GM23338 (cell line): ENCODE data around the gene UIMC1. TPM values are rescaled to one million over a fixed set of nuclear protein-coding genes. Genes with fewer than 3 reads are reported as not detected.

ENCODE experiments used
- ATAC-seq: fragments of 200-7000 bp; cut with Tn5 transposase; 3 replicates; pipeline ENCODE4 v1.9.1; 2020
- DNase-seq: peaks from one replicate; pipeline ENCODE4 v3.0.0-alpha.2; 2015; ENCODE audit warnings: low spot score
- H2AFZ ChIP-seq: fragments of 200-600 bp; sonication (generic); 2 replicates; pipeline ENCODE4 v1.8.0; 2016; ENCODE audit warnings: antibody characterized with exemption, mild to moderate bottlenecking, moderate library complexity
- H3F3A ChIP-seq: fragments of 200-600 bp; sonication (generic); replicated peaks from 2 replicates; pipeline ENCODE4 v1.8.0; 2017; ENCODE audit warnings: antibody characterized with exemption, mixed run types, low read depth
- H3K27ac ChIP-seq: fragments of 200-600 bp; sonication (generic); 2 replicates; pipeline ENCODE4 v1.6.1; 2016; ENCODE audit warnings: low read depth
- H3K27me3 ChIP-seq: fragments of 200-600 bp; sonication (generic); 2 replicates; pipeline ENCODE4 v1.8.0; 2016; ENCODE audit warnings: mild to moderate bottlenecking, mixed run types, moderate library complexity; ENCODE audit not compliant: insufficient read depth
- H3K36me3 ChIP-seq: fragments of 200-600 bp; sonication (generic); 2 replicates; pipeline ENCODE4 v1.8.0; 2016; ENCODE audit warnings: mild to moderate bottlenecking; ENCODE audit not compliant: insufficient read depth
- H3K4me1 ChIP-seq: fragments of 200-600 bp; sonication (generic); 2 replicates; pipeline ENCODE4 v1.8.0; 2016; ENCODE audit warnings: mild to moderate bottlenecking, moderate library complexity; ENCODE audit not compliant: insufficient read depth
- H3K4me2 ChIP-seq: fragments of 200-600 bp; sonication (generic); 2 replicates; pipeline ENCODE4 v1.7.1; 2017; ENCODE audit warnings: mixed run types
- H3K4me3 ChIP-seq: fragments of 200-600 bp; sonication (generic); 2 replicates; pipeline ENCODE4 v1.6.1; 2016; ENCODE audit warnings: mixed run types
- H3K79me2 ChIP-seq: fragments of 200-600 bp; sonication (generic); replicated peaks from 2 replicates; pipeline ENCODE4 v1.8.0; 2017; ENCODE audit warnings: mild to moderate bottlenecking; ENCODE audit not compliant: insufficient read depth
- H3K9me2 ChIP-seq: fragments of 200-600 bp; sonication (generic); 2 replicates; pipeline ENCODE4 v1.8.0; 2017; ENCODE audit not compliant: insufficient read depth
- H4K20me1 ChIP-seq: fragments of 200-600 bp; sonication (generic); replicated peaks from 2 replicates; pipeline ENCODE4 v1.8.0; 2017; ENCODE audit warnings: mild to moderate bottlenecking; ENCODE audit not compliant: insufficient read depth
- H3K27ac Mint-ChIP-seq: 2 replicates; pipeline ENCODE4 v1.8.0; 2020; ENCODE audit warnings: inconsistent platforms, mild to moderate bottlenecking, moderate library complexity, mixed read lengths
- H3K27me3 Mint-ChIP-seq: 3 replicates; pipeline ENCODE4 v1.8.0; 2022; ENCODE audit warnings: low read depth, mild to moderate bottlenecking, moderate library complexity, mixed read lengths, inconsistent platforms; ENCODE audit not compliant: insufficient read depth, poor library complexity
- H3K36me3 Mint-ChIP-seq: 3 replicates; pipeline ENCODE4 v1.8.0; 2021; ENCODE audit warnings: low read depth, mild to moderate bottlenecking, inconsistent platforms, moderate library complexity, mixed read lengths
- H3K4me1 Mint-ChIP-seq: 3 replicates; pipeline ENCODE4 v1.8.0; 2020; ENCODE audit warnings: mild to moderate bottlenecking, inconsistent platforms, mixed read lengths
- H3K4me3 Mint-ChIP-seq: 3 replicates; pipeline ENCODE4 v1.8.0; 2021; ENCODE audit warnings: moderate library complexity, mild to moderate bottlenecking, inconsistent platforms, mixed read lengths
- H3K9me3 Mint-ChIP-seq: 3 replicates; pipeline ENCODE4 v1.8.0; 2020; ENCODE audit warnings: moderate library complexity, mild to moderate bottlenecking, inconsistent platforms, mixed read lengths
- CREB1 ChIP-seq: fragments of 250-450 bp; sonication (Bioruptor Pico); IDR thresholded peaks from 2 replicates; pipeline ENCODE4 v1.5.0; 2020; ENCODE audit warnings: low read depth, mild to moderate bottlenecking, moderate library complexity
- EZH2 ChIP-seq: fragments of 200-600 bp; sonication (generic); IDR thresholded peaks from one replicate; pipeline ENCODE4 v1.8.0; 2017; ENCODE audit warnings: antibody characterized with exemption, mild to moderate bottlenecking, low read depth; ENCODE audit not compliant: unreplicated experiment
- EZH2phosphoT487 ChIP-seq: fragments of 200-600 bp; sonication (generic); IDR thresholded peaks from one replicate; pipeline ENCODE4 v1.8.1; 2018; ENCODE audit warnings: antibody characterized with exemption; ENCODE audit not compliant: unreplicated experiment
- JUNB ChIP-seq: IDR thresholded peaks from one replicate; pipeline ENCODE4 v1.6.1; 2016; ENCODE audit warnings: antibody characterized with exemption; ENCODE audit not compliant: unreplicated experiment
- NANOG ChIP-seq: IDR thresholded peaks from 2 replicates; pipeline ENCODE4 v1.6.1; 2016; ENCODE audit warnings: antibody characterized with exemption, borderline replicate concordance
- POLR2AphosphoS5 ChIP-seq: IDR thresholded peaks from 2 replicates; pipeline ENCODE4 v1.6.1; 2016; ENCODE audit warnings: antibody characterized with exemption, low read depth
- REST ChIP-seq: IDR thresholded peaks from one replicate; pipeline ENCODE4 v1.6.1; 2018; ENCODE audit warnings: antibody characterized with exemption; ENCODE audit not compliant: unreplicated experiment
- STAT1 ChIP-seq: IDR thresholded peaks from one replicate; pipeline ENCODE4 v1.6.1; 2016; ENCODE audit warnings: antibody characterized with exemption; ENCODE audit not compliant: unreplicated experiment
- ZNF114 ChIP-seq: fragments of 250-450 bp; sonication (Bioruptor Pico); IDR thresholded peaks from 2 replicates; pipeline ENCODE4 v1.5.0; 2020; ENCODE audit warnings: mild to moderate bottlenecking, moderate library complexity
- ZNF331 ChIP-seq: fragments of 250-450 bp; sonication (Bioruptor Pico); IDR thresholded peaks from 2 replicates; pipeline ENCODE4 v1.5.0; 2020; ENCODE audit warnings: low read depth, mild to moderate bottlenecking, moderate library complexity
- ZNF462 ChIP-seq: fragments of 250-450 bp; sonication (Bioruptor Pico); IDR thresholded peaks from 2 replicates; pipeline ENCODE4 v1.5.0; 2020; ENCODE audit warnings: mild to moderate bottlenecking, moderate library complexity
- polyA plus RNA-seq: library from polyadenylated mRNA; unstranded; fragments of >200 nt; fragmentation: Nextera tagmentation; extraction: Ambion mirVana; gene quantifications from 2 replicates; pipeline ENCODE4 v1.2.1, GENCODE V29; 2016
- total RNA-seq: library from RNA; depleted of rRNA; stranded (reverse); fragments of >200 nt; shearing (Covaris generic); gene quantifications from 2 replicates; pipeline ENCODE4 v1.2.3, GENCODE V29; 2014

The UIMC1 gene
- total and polyA plus RNA-seq, 2 experiments from 2014 or later, result 36.4 to 40.1 TPM

DNA sequence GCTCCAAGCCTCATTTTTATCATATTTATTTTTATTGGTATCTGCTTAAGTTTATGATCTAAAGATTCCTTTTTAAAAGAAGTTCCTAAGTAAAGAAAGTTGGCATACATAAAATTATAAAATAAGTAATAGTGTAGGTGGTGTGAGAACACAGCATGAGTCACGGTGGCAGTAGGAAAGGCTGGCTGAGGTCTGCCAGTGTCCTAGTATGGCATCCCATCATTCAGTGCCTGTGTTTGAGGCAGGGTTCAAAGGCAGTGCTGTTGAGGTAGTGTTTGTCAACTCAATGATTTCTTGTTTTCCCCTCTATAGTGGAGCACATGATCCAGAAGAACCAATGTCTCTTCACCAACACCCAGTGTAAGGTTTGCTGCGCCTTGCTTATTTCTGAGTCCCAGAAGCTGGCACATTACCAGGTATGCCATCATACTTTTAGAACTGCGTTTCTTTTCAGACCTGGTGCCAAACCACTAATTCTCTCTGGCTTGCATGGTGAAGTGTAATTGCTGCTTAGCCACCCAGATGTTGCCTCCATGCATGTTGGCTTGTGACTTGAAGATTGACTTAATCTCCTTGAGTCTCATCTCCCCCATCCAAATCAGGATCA, 34.3 kb upstream of the UIMC1 start (continued):
- TF ChIP-seq ZNF462 (CRISPR knock-in tag), result no peak

DNA sequence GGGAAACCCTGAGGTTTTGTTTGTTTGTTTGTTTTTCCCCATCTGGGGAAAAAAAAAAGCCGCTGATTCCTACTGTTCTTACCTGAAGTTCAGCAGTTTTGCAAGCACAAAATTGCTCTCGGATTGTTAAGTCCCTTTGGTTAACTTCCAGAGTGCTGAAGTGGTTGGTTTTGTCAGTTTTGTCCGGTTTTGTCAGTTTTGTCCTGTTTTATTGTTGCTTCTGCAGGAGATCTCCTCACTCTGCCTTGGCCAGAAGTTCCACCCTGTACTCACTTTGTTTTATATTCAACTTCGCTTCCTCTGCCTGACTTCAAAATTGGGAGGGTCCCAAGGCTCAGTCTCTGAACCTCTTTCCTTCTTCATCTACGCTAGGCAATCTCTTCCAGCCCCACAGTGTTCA, 30.3 kb upstream of the UIMC1 start:
- Histone ChIP-seq H3K4me3 (no peak overlapping the region), H3K27me3 (no peaks in the 10 kb centered on the region), H3K36me3 (peaks cover 5% of the 10 kb centered on the region; the same call in 1 of the 2 replicates), H2AFZ (no peak overlapping the region), H3K27ac (peak overlapping the region; percentile 67), H4K20me1 (peaks cover 12% of the 10 kb centered on the region), H3K4me2 (no peak overlapping the region), H3K9me2 (no peaks in the 10 kb centered on the region), H3K79me2 (peaks cover 56% of the 10 kb centered on the region), H3F3A (no peaks in the 10 kb centered on the region), H3K4me1 (peaks cover 12% of the 10 kb centered on the region; the same call in 1 of the 2 replicates)
- H3K9me3 Mint-ChIP-seq, result no peaks in the 10 kb centered on the region
- no peak overlapping the region for H3K27ac Mint-ChIP-seq
- ATAC-seq (no peak), DNase-seq (no peak)
- no peak overlapping the region for H3K4me3 Mint-ChIP-seq
- H3K36me3 Mint-ChIP-seq, result peaks cover 10% of the 10 kb centered on the region
- peaks cover 9% of the 10 kb centered on the region for H3K4me1 Mint-ChIP-seq
- H3K27me3 Mint-ChIP-seq, result peaks cover 4% of the 10 kb centered on the region
- TF ChIP-seq CREB1 (CRISPR knock-in tag), result no peak
- TF ChIP-seq ZNF331 (CRISPR knock-in tag), result no peak
- no peak for TF ChIP-seq REST
- no peak for TF ChIP-seq EZH2phosphoT487
- TF ChIP-seq EZH2, result no peak
- TF ChIP-seq ZNF114 (CRISPR knock-in tag), result no peak
- no peak for TF ChIP-seq POLR2AphosphoS5
- no peak for TF ChIP-seq JUNB
- TF ChIP-seq STAT1, result no peak
- no peak for TF ChIP-seq NANOG
